ENCODE results near the gene GALNT9. TPM values are rescaled to one million over a fixed set of nuclear protein-coding genes. Genes with fewer than 3 reads are reported as not detected.

The GALNT9 gene
- total and polyA plus RNA-seq, 2 experiments from 2014 or later, result 3.9 to 4.7 TPM

DNA sequence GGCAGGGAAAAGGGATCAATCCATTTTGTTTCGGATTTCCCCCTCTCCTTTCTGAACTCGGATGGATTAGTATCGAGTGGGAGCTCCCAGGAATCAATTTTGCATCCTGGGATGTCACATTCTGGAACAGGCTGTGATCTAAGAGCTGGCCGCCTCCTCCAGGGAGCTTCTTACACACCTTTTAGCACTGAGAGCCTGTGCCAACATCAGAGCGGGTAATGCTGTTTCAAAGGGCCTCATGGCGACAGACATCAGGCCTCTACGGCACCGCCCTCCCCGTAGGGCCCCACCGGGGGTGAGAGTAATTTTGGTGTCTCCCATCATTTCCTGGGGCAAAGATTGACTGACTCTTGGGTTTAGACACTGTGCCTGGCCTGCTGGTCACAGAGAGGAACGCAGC, 2.7 kb downstream of the GALNT9 start:
- 82% methylated on average over 11 of the region's 11 CpGs for WGBS (ENCODE audit: low lambda C conversion rate, missing lambda C conversion rate)
- H3K27me3 ChIP-seq, result peaks cover 46% of the 10 kb centered on the region

DNA sequence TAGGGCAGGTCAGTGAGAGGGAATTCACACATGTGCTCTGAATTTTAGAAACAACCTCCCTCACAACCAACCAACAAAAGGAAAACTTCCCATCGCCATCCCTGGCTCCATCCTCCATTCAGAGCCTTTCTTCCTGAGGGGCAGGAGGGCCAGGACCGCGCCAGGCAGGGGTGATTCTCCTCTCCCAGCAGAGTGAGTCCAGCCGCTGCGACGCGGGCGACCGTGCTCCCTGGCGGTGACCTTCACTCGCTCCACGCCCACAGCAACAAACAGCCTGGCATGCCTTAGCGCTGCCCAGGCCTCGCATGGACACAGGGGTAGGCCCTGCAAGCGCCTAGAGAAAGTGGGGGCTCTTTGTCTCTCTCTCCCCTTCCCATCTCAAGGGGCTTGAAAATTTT, 3.7 kb downstream of the GALNT9 start:
- H3K27me3 ChIP-seq, result peaks cover 37% of the 10 kb centered on the region
- H3K36me3 ChIP-seq (replicated peaks; ENCODE audit: insufficient read depth, low read depth), result no peaks in the 10 kb centered on the region
- no peak for TF ChIP-seq EZH2phosphoT487 (IDR thresholded peaks at IDR 0.05; ENCODE audit: low read depth, severe bottlenecking, unreplicated experiment)
- no peak for TF ChIP-seq EZH2 (IDR thresholded peaks at IDR 0.05; ENCODE audit: borderline replicate concordance)
- TF ChIP-seq, protein P1, sequence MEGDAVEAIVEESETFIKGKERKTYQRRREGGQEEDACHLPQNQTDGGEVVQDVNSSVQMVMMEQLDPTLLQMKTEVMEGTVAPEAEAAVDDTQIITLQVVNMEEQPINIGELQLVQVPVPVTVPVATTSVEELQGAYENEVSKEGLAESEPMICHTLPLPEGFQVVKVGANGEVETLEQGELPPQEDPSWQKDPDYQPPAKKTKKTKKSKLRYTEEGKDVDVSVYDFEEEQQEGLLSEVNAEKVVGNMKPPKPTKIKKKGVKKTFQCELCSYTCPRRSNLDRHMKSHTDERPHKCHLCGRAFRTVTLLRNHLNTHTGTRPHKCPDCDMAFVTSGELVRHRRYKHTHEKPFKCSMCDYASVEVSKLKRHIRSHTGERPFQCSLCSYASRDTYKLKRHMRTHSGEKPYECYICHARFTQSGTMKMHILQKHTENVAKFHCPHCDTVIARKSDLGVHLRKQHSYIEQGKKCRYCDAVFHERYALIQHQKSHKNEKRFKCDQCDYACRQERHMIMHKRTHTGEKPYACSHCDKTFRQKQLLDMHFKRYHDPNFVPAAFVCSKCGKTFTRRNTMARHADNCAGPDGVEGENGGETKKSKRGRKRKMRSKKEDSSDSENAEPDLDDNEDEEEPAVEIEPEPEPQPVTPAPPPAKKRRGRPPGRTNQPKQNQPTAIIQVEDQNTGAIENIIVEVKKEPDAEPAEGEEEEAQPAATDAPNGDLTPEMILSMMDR (IDR thresholded peaks at IDR 0.05; ENCODE audit: poor library complexity), result no peak
- H3K9me2 ChIP-seq (replicated peaks; ENCODE audit: insufficient read depth), result no peaks in the 10 kb centered on the region
- no peak overlapping the region for H3K4me2 ChIP-seq
- H3K27ac ChIP-seq, result no peak overlapping the region
- H3K4me3 ChIP-seq, result no peak overlapping the region
- 96% methylated on average over 15 of the region's 15 CpGs for WGBS (ENCODE audit: low lambda C conversion rate, missing lambda C conversion rate)
- H3K79me2 ChIP-seq, result no peaks in the 10 kb centered on the region
- H2AFZ ChIP-seq, result no peak overlapping the region
- no peak for DNase-seq (ENCODE audit: low spot score)
- no peaks in the 10 kb centered on the region for H3K9me3 ChIP-seq (ENCODE audit: low read depth)
- H4K20me1 ChIP-seq (ENCODE audit: insufficient read depth, poor library complexity, severe bottlenecking), result no peaks in the 10 kb centered on the region
- H3K4me1 ChIP-seq (ENCODE audit: insufficient read depth), result no peaks in the 10 kb centered on the region

More for the DNA sequence above, 2.7 kb downstream of the GALNT9 start:
- no peaks in the 10 kb centered on the region for H3K9me2 ChIP-seq (replicated peaks; ENCODE audit: insufficient read depth)
- H2AFZ ChIP-seq, result no peak overlapping the region
- H3K4me3 ChIP-seq, result no peak overlapping the region
- H3K27ac ChIP-seq, result no peak overlapping the region
- H3K36me3 ChIP-seq (replicated peaks; ENCODE audit: insufficient read depth, low read depth), result no peaks in the 10 kb centered on the region
- no peaks in the 10 kb centered on the region for H4K20me1 ChIP-seq (ENCODE audit: insufficient read depth, poor library complexity, severe bottlenecking)
- no peak for DNase-seq (ENCODE audit: low spot score)
- H3K4me2 ChIP-seq, result no peak overlapping the region
- no peaks in the 10 kb centered on the region for H3K4me1 ChIP-seq (ENCODE audit: insufficient read depth)
- TF ChIP-seq, protein P1 (IDR thresholded peaks at IDR 0.05; ENCODE audit: poor library complexity), result no peak
- TF ChIP-seq EZH2phosphoT487 (IDR thresholded peaks at IDR 0.05; ENCODE audit: low read depth, severe bottlenecking, unreplicated experiment), result no peak
- no peak for TF ChIP-seq EZH2 (IDR thresholded peaks at IDR 0.05; ENCODE audit: borderline replicate concordance)
- H3K79me2 ChIP-seq, result no peaks in the 10 kb centered on the region
- no peaks in the 10 kb centered on the region for H3K9me3 ChIP-seq (ENCODE audit: low read depth)

DNA sequence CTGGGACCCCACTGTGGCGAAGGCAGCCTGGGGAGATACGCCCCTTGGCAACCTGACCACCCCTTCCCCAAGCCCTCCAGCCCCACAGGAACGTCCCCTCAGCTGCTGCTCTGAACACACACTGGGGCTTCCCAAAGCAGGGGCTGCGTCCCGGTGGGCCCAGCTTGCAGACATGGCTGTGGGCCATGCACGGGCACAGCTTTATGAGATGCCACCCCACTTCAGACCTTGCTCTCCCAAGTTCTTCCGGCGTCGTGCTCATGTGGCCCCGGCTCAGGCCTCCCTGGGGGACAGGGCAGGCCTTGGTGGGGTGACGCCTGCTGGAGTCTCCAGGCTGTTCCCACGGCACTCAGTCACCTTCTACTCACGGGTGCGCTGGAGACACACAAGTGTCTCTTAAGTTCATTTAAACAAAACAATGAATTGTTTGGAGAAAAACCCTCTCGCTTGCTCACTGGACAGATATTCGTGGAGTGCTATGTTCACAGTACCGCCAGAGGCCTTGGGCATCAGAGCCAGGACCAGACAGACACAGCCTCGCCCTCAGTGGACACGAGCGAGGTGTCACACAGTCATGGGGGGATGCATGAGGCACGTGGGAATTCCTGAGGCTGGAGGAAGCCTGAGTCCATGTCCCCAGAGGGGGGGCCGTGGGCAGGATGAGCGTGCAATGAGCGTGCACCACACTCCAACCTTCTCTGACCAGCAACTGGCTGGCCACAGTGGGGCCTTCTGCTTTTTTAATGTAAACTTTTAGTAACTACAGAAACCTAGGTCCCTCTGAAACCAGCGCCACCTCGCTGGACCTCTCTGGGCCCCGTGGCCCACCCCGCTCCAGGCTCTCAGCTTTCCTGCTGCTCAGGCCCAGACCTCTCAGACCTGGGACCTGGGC, 4.3 kb downstream of the GALNT9 start:
- peaks cover 31% of the 10 kb centered on the region for H3K27me3 ChIP-seq
- 85% methylated on average over 28 of the region's 28 CpGs for WGBS (ENCODE audit: low lambda C conversion rate, missing lambda C conversion rate)
- TF ChIP-seq, protein P1 (IDR thresholded peaks at IDR 0.05; ENCODE audit: poor library complexity), result no peak
- TF ChIP-seq EZH2 (IDR thresholded peaks at IDR 0.05; ENCODE audit: borderline replicate concordance), result no peak
- no peak for TF ChIP-seq EZH2phosphoT487 (IDR thresholded peaks at IDR 0.05; ENCODE audit: low read depth, severe bottlenecking, unreplicated experiment)

More for the DNA sequence above, 4.3 kb downstream of the GALNT9 start:
- no peak overlapping the region for H3K4me2 ChIP-seq
- H3K36me3 ChIP-seq (replicated peaks; ENCODE audit: insufficient read depth, low read depth), result no peaks in the 10 kb centered on the region
- no peaks in the 10 kb centered on the region for H3K9me3 ChIP-seq (ENCODE audit: low read depth)
- H3K79me2 ChIP-seq, result no peaks in the 10 kb centered on the region
- no peaks in the 10 kb centered on the region for H4K20me1 ChIP-seq (ENCODE audit: insufficient read depth, poor library complexity, severe bottlenecking)
- no peak overlapping the region for H3K4me3 ChIP-seq
- H2AFZ ChIP-seq, result no peak overlapping the region
- H3K9me2 ChIP-seq (replicated peaks; ENCODE audit: insufficient read depth), result no peaks in the 10 kb centered on the region
- no peak overlapping the region for H3K27ac ChIP-seq
- no peak for DNase-seq (ENCODE audit: low spot score)
- no peaks in the 10 kb centered on the region for H3K4me1 ChIP-seq (ENCODE audit: insufficient read depth)

All from hepatocyte (in vitro differentiated cells).